Left cardiac atrium (tissue), 4 donors: ENCODE results near the gene BPIFB6. TPM values are rescaled to one million over a fixed set of nuclear protein-coding genes. Genes with fewer than 3 reads are reported as not detected.
"Not testable (repeated sequence)": the region's sequence is repeated elsewhere in the genome, so short reads cannot be mapped to it uniquely, and the experiment has no call there.

Experiments used
- ATAC-seq, 2 donors: fragments of 200-7000 bp; cut with Tn5 transposase; one replicate each; pipeline ENCODE4 v1.9.1; 2020; ENCODE audit warnings: mild to moderate bottlenecking in 2 of 2, moderate library complexity in 2 of 2
- DNase-seq: peaks from one replicate; pipeline ENCODE4 v3.0.0-alpha.2; 2020
- intact Hi-C, 2 donors: fragments of 100-400 bp; cut with DNase I; formaldehyde crosslinking; loops; one replicate each; pipeline versions ENCODE4 v1.14.1 to v1.15.1; 2022 to 2023
- total RNA-seq, 2 donors: library from RNA; stranded (reverse); fragmentation: NEBNext Ultra II Directional; extraction: Animal tissue kit (Norgen Biotek cat#: 25700); gene quantifications; one replicate each; pipeline ENCODE4 v1.2.1, GENCODE V29; 2021
- donor health status: DM: no; HTN: yes; CAD: no.
- donor health status: DM: no; HTN: yes; CAD: no; lungs with severe emphysema.
- donor health status: DM: yes; HTN: yes; CAD: no.
- donor health status: Dilated cardiomyopathy.

The BPIFB6 gene
- total RNA-seq, 2 donors from 2014 or later, result not detected

DNA sequence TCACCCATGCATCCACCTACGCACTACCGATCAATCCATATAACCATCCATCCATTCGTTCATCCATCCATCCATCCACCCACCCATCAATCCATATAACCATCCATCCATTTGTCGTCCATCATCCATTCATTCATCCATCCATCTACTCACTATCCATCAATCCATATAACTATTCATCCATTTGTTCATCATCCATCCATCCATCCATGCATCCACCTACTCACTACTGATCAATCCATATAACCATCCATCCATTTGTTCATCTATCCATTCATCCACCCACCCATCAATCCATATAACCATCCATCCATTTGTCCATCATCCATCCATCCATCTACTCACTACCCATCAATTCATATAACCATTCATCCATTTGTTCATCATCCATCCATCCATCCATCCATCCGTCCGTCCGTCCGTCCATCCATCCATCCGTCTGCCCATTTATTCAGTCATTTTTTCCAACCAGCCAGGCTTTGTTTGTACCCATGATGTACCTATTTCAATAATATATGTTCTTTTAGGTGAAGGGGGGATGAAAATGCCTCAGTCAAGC is 6.1 kb upstream of the BPIFB6 start:
- intact Hi-C loops, result no loop called here
- DNase-seq (no peak), ATAC-seq (no peak)

DNA sequence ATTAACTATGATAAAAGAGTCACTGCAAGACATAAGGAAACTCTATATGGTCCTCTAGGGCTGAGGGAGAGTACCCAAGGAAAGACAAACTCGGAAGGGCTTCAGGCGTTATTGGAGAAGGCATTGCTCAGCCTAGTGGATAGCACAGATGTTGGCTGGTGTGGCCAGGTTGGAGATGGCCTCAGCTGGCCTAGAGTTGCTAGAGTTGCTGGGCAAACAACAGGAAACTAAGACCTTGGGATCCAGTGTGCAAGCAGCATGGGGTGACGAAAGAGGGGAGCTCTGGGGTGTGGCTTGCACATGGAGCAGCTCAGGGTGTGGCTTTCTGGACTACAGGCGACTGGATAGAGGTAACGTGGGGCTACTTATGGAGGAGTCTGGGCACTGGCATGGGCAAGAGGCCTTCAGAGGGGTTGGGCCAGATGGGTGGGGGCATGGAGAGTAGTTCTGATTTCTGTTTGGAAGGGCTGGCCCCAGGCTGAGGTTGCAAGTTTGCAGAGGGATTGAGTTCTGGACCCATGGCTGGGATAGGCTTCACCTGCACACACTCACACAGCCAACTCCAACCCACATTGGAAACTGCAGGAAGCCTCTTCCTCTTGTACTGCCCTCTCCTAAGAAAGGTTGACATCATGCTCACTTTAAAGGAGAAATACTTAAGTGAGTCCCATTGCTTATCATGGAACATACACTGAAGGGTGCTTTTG is 5.2 kb upstream of the BPIFB6 start:
- DNase-seq, result no peak
- intact Hi-C loops, result no loop called here
- no peak for ATAC-seq

DNA sequence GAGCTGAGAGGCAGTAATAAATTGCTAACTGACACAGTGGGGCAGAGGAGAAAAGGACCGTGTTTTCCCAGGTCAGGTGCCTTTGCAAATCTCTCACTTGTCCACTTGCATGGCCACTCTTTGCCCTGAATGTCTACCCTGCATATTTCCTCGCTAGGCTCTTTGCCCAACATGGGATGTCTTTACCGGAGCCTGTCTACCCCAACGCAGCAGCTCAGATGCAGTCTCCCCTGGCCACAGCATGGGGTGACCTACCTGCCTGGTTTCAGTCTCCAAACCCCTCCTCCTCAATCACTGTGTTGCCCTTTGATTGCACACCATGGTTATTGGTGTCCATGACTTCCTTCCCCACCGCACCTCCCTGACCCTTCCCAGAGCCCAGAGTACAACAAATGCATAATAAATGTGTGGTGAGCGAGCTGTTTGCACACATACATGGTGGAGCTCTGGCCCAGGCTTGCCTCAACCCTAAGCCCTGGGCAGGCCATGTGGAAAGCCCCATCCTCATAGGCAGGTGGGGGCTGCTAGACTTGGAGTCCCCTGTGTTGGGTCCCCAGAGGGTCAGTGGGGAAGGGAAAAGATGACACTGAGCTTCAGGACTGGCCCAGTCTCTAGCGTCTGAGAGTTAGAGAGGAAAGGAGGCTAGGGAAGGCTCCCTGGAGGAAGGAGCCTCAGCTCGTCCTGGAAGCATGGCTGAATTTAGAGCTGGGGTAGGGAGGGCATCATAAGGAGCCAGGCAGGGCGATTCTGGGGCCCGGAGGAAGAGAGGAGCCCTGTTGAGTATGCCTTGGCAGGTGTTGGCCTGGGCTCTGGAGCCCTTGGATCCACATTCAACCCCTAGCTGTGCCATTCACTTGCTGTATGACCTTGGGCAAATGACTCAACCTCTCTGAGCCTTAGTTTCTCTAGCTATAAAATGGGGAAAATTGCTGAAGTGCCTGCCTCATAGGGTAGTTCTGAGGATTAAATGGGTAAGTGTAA is 4.4 kb upstream of the BPIFB6 start:
- intact Hi-C loops, result no loop called here
- no peak for ATAC-seq
- no peak for DNase-seq

DNA sequence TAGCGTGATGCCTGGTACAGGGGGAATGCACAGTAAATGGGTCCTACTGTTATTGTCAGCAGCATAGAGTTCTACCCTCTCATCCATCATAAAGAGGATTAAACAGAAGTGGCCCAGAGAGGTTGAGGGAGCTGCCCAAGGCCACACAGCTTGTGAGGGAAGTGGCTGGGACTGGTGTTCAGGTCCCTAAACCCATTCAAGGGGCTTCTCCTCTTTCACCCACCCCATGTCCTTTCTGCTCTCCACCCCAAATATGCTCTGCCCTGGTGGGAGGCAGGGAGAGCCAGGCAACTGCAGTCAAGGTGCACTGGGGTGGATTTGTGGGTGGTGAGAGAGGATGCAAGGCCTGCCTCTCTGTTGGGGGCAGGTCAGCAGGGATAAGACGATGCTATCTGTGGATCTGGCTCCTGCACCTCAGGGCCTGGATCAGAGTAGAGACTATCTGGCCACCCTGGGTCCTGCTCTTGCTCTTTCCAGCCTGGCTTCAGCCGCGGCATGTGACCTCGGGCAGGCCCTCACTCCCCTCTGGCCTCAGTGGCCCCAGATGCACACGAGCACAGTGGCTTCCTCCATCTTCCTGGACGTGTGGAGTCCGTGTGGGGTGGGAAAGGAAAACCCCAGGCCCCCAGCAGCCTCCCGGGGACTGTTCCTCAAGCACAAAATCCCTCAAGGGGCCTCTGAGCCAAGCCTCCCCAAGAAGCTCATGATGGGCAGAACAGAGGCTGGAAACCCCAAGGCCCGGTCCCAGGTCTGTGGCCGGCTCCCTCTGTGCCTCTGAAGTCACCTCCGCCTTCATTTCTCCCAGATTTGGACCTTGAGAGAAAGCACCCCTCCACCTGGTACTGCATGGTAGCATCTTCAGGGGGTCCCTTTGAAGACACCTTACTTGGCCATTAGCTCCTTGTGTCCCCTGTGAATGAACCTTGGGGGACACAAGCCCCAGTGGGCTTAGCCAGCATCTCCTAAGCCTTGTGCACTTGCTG is 3.4 kb upstream of the BPIFB6 start:
- intact Hi-C loops, result no loop called here
- ATAC-seq (no peak), DNase-seq (no peak)

DNA sequence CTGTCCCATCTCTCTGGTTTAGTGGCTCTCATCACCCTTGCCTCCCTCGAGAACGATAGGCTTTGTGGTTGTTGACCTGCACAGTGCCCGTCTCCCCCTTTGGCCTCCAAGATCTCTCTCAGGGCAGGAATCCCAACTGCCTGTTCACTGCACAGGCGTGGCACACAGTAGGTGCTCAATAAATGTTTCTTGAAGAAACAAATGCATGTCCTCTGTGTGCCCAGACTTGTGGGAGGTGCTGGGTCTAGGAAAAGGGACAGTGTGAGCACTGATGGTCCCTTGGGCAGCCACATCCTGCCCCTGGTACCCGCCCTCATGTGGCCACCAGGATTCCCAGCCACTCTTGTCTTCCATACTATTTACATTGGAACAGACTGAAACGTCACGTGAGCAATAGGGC is 2.6 kb upstream of the BPIFB6 start:
- intact Hi-C loops, result no loop called here
- DNase-seq, result no peak
- no peak for ATAC-seq

DNA sequence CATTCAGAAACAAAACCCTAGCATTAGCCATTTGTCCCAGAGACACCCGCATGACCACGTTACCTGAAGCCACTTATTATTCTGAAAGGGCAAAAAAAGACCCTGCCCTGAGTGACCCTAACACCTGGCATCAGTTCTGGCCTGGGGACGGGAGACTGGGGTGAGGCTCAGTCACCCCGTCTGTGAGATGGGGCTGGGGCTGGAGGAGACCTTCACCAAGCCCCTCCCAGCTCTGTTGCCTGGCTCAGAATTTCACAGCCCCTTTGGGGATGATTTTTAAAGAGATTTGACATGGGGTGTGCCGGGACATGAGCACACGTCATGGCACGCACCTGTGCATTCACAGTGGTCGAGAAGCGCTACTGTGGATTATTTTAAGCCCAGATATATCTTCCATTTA is 1.4 kb upstream of the BPIFB6 start:
- ATAC-seq (no peak), DNase-seq (no peak)
- intact Hi-C loops, result no loop called here

DNA sequence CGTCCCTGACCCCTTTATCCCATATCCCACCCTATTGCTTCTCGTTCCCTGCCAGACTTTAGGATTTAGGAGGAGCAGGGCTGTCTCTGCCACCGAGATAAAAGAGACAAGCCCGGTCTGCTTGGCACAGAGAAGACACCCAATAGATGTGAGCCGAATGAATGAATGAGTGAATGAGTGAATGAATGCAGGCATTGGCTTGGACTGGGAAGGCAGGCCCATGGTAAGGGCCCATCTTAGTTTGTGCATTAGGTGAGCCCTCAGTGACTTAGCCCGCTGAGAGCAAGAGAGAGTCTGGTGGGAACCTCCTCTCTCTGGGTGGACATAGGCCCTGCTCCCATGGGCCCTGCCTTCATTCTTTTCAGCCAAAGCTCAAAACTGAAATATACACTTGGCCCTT is 879 bp upstream of the BPIFB6 start:
- intact Hi-C loops, result no loop called here
- no peak for DNase-seq
- ATAC-seq, result no peak

DNA sequence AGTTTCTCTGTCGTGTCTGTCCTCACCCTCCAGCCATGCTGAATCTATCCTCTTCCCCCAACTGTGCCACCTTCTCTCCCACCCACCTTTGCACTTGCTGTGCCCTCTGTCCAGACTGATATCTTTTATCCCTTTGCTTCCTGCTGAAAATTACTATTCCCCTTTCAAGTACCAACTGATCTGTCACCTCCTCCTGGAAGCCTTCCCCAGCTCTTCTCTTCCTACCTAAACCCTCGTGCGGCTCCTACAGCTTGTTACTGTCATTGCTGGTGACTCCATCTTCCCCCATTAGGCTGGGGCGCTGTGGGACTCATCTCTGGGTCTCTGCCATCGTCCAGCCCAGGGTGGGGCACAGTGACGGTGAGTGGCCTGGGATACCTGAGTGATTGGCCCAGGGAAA is 1.1 kb downstream of the BPIFB6 start:
- DNase-seq, result no peak
- intact Hi-C loops, result no loop called here
- no peak for ATAC-seq

DNA sequence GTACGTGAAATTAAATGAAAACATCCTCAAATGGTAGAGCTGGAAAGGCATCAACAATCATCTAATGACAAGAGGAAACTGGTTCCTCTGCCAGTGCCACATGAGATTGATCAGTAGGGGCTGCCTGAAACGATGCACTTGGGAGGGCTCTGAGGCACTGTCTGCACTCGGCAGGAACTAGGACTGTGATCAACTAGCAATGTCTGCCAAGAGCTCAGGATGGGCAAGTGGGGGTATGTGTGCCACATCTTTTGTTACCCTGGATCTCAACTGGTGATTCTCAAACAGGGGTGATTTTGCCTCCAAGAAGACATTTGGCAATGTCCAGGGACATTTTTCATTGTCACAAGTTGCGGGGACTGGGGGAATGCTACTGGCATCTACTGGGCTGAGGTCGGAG is 1.9 kb downstream of the BPIFB6 start:
- ATAC-seq, result no peak
- intact Hi-C loops, result no loop called here
- DNase-seq, result no peak

DNA sequence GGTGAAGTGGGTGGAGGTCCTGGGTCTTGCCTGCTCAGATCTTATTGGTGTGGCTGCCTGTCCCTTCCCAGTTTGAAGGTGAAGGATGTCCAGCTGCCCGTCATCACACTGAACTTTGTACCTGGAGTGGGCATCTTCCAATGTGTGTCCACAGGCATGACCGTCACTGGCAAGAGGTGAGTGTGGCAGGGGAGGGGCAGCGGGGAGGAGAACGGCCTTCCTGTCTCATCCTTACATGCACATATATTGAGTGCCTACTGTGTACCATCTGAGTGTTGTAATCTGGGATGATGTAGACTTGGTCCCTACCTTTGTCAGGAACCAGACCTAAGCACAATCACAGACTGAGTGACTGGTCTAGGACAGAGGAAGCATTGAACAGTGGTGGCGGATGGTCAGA is 2.7 kb downstream of the BPIFB6 start:
- ATAC-seq (no peak), DNase-seq (no peak)
- intact Hi-C loops, result no loop called here

DNA sequence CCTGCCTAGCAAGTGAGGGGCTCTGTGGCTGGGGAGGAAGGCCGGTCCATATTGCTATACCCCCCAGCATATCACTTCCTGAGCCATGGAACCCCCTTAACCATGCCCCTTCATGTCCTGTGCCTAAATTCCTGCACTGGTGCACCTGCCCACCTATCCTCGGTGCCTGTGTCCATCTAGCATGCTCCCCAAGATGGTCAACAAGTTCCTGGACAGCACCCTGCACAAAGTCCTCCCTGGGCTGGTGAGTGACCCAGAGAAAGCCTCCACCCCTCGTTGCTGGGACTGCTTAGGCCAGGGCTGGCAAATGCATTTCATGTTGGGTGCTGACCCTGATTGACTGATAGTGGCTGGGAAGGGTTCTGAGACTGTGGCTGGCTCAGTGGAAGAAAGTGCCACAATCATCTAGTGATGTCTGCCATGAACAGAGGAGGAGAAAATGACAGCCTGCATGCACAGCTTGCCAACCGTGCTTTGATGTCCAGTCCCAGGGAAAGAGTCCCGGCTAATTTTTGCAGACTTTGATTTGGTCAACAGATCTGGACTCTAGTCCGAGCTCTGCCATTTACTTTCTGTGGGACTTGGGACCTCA is 3.5 kb downstream of the BPIFB6 start:
- intact Hi-C loops, result no loop called here
- ATAC-seq, result no peak

DNA sequence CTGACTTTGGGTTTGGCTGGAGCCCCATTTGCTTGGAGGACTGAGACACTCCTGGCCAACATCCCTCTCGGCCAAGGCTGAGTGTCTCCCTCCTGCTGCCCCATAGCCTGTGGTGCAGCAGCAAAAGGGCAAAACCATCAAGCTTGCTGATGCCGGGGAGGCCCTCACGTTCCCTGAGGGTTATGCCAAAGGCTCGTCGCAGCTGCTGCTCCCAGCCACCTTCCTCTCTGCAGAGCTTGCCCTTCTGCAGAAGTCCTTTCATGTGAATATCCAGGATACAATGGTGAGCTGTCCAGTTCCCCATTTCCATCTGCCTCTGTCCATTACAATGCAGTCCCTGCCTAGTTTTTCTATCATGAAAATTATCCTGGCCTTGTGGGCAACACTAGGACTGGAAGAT is 6.0 kb downstream of the BPIFB6 start:
- DNase-seq (no peak), ATAC-seq (no peak)
- intact Hi-C loops, result no loop called here

More for the DNA sequence above, 3.5 kb downstream of the BPIFB6 start:
- no peak for DNase-seq

DNA sequence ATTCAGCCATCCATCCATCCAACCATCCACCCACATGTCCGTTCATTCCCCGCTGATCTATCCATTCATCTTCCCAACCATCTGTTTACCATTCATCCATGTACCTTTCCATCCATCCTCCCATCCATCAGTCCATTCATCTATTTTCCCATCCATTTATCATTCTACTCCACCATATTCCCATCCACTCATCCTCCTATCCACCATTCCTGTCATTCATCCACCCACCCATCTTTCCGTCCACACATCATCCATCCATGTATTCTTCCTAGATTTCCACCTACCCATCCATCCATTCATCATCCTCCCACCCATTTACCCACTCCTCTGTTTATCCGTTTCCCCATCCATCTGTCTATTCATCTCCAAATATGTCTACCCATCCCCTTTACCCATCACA is 6.8 kb downstream of the BPIFB6 start:
- no peak for ATAC-seq
- no peak for DNase-seq
- intact Hi-C loops, result no loop called here

DNA sequence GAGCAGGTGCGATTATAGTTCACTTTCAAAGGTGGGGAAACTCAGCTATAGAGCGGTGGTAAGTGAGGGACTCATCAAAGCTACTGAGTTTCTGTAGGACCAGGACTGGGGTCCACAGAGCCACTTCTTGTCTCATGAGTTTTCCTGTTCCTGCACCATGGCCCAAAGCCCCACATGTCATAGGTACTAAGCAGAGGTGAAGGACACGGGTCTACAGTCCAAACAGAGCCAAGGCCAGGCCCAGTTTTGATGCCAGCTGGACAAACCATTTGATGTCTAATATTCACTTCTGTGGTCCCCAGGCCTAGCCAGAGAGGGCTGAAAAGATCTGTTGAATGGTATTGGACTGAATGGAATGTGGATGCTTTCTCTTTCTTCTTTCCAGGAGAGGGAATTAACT is 11.0 kb downstream of the BPIFB6 start:
- no peak for ATAC-seq
- no peak for DNase-seq
- intact Hi-C loops, result no loop called here

DNA sequence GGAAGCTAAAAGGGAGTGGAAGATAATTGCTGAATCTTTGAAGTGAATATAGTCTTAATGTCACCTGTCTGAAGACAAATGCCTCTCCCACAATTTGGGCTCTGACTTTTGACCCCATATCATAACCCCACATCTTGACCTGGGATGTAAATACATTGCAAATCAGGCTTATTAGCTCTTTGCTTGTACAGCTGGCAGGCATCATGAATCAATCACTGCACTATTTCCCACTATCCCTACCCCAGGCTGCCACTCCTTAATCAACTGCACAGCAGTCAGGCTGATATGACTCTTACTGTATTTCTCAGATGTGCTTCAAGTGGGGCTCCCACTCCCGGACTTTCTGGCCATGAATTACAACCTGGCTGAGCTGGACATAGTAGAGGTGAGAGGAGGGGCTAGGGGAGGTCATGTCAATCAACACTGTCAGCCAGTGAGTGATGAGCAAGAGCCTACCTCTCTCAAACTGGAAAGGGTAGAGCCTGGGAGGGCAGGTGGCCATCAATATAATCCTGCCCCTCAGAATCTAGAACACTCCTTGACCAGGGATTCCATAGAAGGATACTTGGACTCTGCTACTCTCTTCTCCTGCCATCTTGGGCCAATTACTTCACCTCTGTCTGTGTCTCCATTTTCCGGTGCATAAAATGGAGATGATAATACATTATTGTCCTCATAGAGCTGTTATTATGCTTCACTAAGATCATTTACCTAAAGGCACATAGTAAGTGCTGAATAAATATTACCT is 11.7 kb downstream of the BPIFB6 start:
- DNase-seq (no peak), ATAC-seq (no peak)
- intact Hi-C loops, result no loop called here

DNA sequence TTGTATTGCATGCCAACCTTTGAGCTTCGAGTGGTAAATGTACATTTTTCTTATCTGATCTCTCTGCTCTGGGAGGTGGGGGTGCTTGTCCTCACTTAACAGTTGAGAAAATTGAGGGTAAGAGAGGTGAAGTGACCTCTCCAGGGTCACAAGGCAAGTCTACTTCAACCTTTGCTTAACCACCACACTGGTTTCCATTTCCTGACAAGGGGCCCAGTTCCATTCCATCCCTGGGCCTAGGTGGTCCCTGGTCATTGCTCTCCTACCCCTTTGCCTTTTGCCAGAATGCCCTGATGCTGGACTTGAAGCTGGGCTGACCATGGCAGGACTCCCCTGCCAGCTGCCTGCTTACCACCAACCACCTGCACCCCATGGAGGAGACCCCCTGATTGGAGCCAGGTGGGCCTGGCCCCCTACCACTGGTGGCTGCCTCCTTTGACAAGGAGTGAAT is 12.3 kb downstream of the BPIFB6 start:
- intact Hi-C loops, result no loop called here
- no peak for DNase-seq
- no peak for ATAC-seq

DNA sequence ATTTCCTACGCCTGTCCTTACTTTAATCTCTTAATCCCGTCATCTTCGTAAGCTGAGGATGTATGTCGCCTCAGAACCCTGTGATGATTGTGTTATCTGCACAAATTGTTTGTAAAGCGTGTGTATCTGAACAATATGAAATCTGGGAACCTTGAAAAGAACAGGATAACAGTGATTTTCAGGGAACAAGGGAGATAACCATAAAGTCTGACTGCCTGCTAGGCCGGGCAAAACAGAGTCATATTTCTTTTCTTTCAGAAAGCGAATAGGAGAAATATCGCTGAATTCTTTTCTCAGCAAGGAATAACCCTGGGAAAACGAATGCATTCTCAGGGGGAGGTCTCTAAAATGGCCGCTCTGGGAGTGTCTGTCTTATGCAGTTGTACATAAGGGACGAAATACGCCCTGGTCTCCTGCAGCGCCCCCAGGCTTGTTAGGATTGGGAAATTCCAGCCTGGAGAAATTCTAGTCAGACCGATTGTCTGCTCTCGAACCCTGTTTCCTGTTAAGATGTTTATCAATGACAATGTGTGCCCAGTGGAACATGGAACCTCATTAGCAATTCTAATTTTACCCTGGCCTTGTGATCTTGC is 13.8 kb downstream of the BPIFB6 start:
- DNase-seq, intact Hi-C loops, ATAC-seq: not testable (repeated sequence)

DNA sequence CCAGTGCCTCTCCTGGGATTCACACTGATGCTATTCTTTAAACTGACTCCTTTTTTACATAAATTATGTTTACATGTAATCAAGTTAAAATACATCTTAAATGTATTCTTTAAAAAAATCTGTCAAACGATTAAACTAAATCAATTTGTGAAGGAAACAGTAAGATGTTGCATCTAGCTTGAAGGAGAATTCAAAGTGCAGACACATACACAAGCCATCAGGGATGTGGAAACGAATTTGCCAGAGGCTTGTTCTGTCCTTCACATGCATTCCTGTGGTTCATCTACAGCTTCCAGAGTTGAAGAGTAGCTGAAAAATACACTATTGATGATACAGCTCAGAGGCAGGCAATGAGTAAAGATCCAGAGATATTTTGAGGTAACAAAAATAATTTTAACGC is 15.0 kb downstream of the BPIFB6 start:
- no peak for DNase-seq
- ATAC-seq, result no peak
- intact Hi-C loops, result no loop called here
